GM23338 (cell line): Measurements from ENCODE around the gene DCTN5. TPM values are rescaled to one million over a fixed set of nuclear protein-coding genes. Genes with fewer than 3 reads are reported as not detected.

Experiments
- ATAC-seq: fragments of 200-7000 bp; cut with Tn5 transposase; 3 replicates; pipeline ENCODE4 v1.9.1; 2020
- DNase-seq: peaks from one replicate; pipeline ENCODE4 v3.0.0-alpha.2; 2015; ENCODE audit warnings: low spot score
- H2AFZ ChIP-seq: fragments of 200-600 bp; sonication (generic); 2 replicates; pipeline ENCODE4 v1.8.0; 2016; ENCODE audit warnings: antibody characterized with exemption, mild to moderate bottlenecking, moderate library complexity
- H3F3A ChIP-seq: fragments of 200-600 bp; sonication (generic); replicated peaks from 2 replicates; pipeline ENCODE4 v1.8.0; 2017; ENCODE audit warnings: antibody characterized with exemption, mixed run types, low read depth
- H3K27ac ChIP-seq: fragments of 200-600 bp; sonication (generic); 2 replicates; pipeline ENCODE4 v1.6.1; 2016; ENCODE audit warnings: low read depth
- H3K27me3 ChIP-seq: fragments of 200-600 bp; sonication (generic); 2 replicates; pipeline ENCODE4 v1.8.0; 2016; ENCODE audit warnings: mild to moderate bottlenecking, mixed run types, moderate library complexity; ENCODE audit not compliant: insufficient read depth
- H3K36me3 ChIP-seq: fragments of 200-600 bp; sonication (generic); 2 replicates; pipeline ENCODE4 v1.8.0; 2016; ENCODE audit warnings: mild to moderate bottlenecking; ENCODE audit not compliant: insufficient read depth
- H3K4me1 ChIP-seq: fragments of 200-600 bp; sonication (generic); 2 replicates; pipeline ENCODE4 v1.8.0; 2016; ENCODE audit warnings: mild to moderate bottlenecking, moderate library complexity; ENCODE audit not compliant: insufficient read depth
- H3K4me2 ChIP-seq: fragments of 200-600 bp; sonication (generic); 2 replicates; pipeline ENCODE4 v1.7.1; 2017; ENCODE audit warnings: mixed run types
- H3K4me3 ChIP-seq: fragments of 200-600 bp; sonication (generic); 2 replicates; pipeline ENCODE4 v1.6.1; 2016; ENCODE audit warnings: mixed run types
- H3K79me2 ChIP-seq: fragments of 200-600 bp; sonication (generic); replicated peaks from 2 replicates; pipeline ENCODE4 v1.8.0; 2017; ENCODE audit warnings: mild to moderate bottlenecking; ENCODE audit not compliant: insufficient read depth
- H3K9me2 ChIP-seq: fragments of 200-600 bp; sonication (generic); 2 replicates; pipeline ENCODE4 v1.8.0; 2017; ENCODE audit not compliant: insufficient read depth
- H4K20me1 ChIP-seq: fragments of 200-600 bp; sonication (generic); replicated peaks from 2 replicates; pipeline ENCODE4 v1.8.0; 2017; ENCODE audit warnings: mild to moderate bottlenecking; ENCODE audit not compliant: insufficient read depth
- H3K27ac Mint-ChIP-seq: 2 replicates; pipeline ENCODE4 v1.8.0; 2020; ENCODE audit warnings: inconsistent platforms, mild to moderate bottlenecking, moderate library complexity, mixed read lengths
- H3K27me3 Mint-ChIP-seq: 3 replicates; pipeline ENCODE4 v1.8.0; 2022; ENCODE audit warnings: low read depth, mild to moderate bottlenecking, moderate library complexity, mixed read lengths, inconsistent platforms; ENCODE audit not compliant: insufficient read depth, poor library complexity
- H3K36me3 Mint-ChIP-seq: 3 replicates; pipeline ENCODE4 v1.8.0; 2021; ENCODE audit warnings: low read depth, mild to moderate bottlenecking, inconsistent platforms, moderate library complexity, mixed read lengths
- H3K4me1 Mint-ChIP-seq: 3 replicates; pipeline ENCODE4 v1.8.0; 2020; ENCODE audit warnings: mild to moderate bottlenecking, inconsistent platforms, mixed read lengths
- H3K4me3 Mint-ChIP-seq: 3 replicates; pipeline ENCODE4 v1.8.0; 2021; ENCODE audit warnings: moderate library complexity, mild to moderate bottlenecking, inconsistent platforms, mixed read lengths
- H3K9me3 Mint-ChIP-seq: 3 replicates; pipeline ENCODE4 v1.8.0; 2020; ENCODE audit warnings: moderate library complexity, mild to moderate bottlenecking, inconsistent platforms, mixed read lengths
- CREB1 ChIP-seq: fragments of 250-450 bp; sonication (Bioruptor Pico); IDR thresholded peaks from 2 replicates; pipeline ENCODE4 v1.5.0; 2020; ENCODE audit warnings: low read depth, mild to moderate bottlenecking, moderate library complexity
- EZH2 ChIP-seq: fragments of 200-600 bp; sonication (generic); IDR thresholded peaks from one replicate; pipeline ENCODE4 v1.8.0; 2017; ENCODE audit warnings: antibody characterized with exemption, mild to moderate bottlenecking, low read depth; ENCODE audit not compliant: unreplicated experiment
- EZH2phosphoT487 ChIP-seq: fragments of 200-600 bp; sonication (generic); IDR thresholded peaks from one replicate; pipeline ENCODE4 v1.8.1; 2018; ENCODE audit warnings: antibody characterized with exemption; ENCODE audit not compliant: unreplicated experiment
- POLR2AphosphoS5 ChIP-seq: IDR thresholded peaks from 2 replicates; pipeline ENCODE4 v1.6.1; 2016; ENCODE audit warnings: antibody characterized with exemption, low read depth
- STAT1 ChIP-seq: IDR thresholded peaks from one replicate; pipeline ENCODE4 v1.6.1; 2016; ENCODE audit warnings: antibody characterized with exemption; ENCODE audit not compliant: unreplicated experiment
- ZNF331 ChIP-seq: fragments of 250-450 bp; sonication (Bioruptor Pico); IDR thresholded peaks from 2 replicates; pipeline ENCODE4 v1.5.0; 2020; ENCODE audit warnings: low read depth, mild to moderate bottlenecking, moderate library complexity
- polyA plus RNA-seq: library from polyadenylated mRNA; unstranded; fragments of >200 nt; fragmentation: Nextera tagmentation; extraction: Ambion mirVana; gene quantifications from 2 replicates; pipeline ENCODE4 v1.2.1, GENCODE V29; 2016
- total RNA-seq: library from RNA; depleted of rRNA; stranded (reverse); fragments of >200 nt; shearing (Covaris generic); gene quantifications from 2 replicates; pipeline ENCODE4 v1.2.3, GENCODE V29; 2014
- TF ChIP-seq, protein P1 (sequence below): IDR thresholded peaks from one replicate; pipeline ENCODE4 v1.6.1; 2018; ENCODE audit warnings: antibody characterized with exemption; ENCODE audit not compliant: unreplicated experiment

Gene DCTN5
- total and polyA plus RNA-seq, 2 experiments from 2014 or later: 11.5 to 69.6 TPM

DNA sequence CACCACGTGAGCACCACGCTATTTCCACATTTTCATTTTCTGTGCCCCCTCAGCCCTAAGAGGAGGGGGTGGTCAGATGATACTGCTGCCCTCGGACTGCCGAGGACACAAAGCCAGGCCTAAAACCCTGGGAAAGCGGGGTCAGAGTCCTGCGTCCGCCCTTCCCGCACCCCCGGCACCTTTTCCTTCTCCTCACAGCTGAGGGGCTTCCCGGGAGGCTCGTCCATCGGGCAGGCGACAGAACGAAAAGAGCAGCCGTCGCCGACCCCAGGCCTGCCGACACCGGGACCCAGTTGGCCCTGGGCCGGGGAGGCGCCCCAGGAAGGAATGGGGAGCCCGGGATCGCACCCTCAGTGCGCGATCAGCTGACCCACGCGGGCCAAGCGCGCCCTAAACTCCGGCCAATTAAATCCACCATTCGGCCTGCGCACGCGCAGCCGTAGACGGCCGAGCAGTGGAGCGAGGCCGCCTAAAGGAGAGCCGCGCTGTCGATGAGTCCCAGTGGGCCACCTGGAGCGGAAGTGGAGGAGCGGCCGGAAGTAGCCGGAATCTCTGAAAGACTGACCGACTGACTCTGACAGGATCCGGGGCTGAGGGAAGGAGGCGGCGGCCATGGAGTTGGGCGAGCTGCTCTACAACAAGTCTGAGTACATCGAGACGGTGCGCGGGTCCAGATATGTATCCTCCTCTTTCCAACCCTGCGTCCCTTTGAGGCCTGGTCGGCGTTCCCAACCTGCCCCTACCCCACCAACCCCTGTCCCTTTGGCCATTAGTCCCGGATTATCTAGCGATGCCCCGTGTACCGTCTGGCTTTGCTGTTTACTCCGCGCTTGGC is at the start of gene DCTN5, which contains the start of gene PALB2 (continued):
- TF ChIP-seq CREB1: peak; percentile 69

DNA sequence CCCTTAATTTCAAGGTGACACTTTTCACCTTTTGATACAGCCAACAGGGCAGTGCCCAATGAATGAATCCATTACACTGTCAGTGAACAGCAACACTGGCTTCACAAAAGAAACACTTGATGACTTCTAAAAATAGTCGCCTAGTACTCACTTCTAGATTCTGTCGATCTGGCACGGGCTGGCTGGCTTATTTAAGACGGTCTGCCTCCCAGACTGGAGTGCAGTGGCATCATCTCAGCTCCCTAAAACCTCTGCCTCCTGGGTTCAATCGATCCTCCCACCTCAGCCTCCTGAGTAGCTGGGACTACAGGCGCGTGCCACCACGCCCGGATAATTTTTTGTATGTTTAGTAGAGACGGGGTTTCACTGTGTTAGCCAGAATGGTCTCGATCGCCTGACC is 47.1 kb upstream of the DCTN5 start:
- 0 out of 3 replicates have a peak overlapping the region, but pooled peaks have one; percentile 4 for H3K4me3 Mint-ChIP-seq
- H3K36me3 ChIP-seq: peaks cover 14% of the 10 kb centered on the region

DNA sequence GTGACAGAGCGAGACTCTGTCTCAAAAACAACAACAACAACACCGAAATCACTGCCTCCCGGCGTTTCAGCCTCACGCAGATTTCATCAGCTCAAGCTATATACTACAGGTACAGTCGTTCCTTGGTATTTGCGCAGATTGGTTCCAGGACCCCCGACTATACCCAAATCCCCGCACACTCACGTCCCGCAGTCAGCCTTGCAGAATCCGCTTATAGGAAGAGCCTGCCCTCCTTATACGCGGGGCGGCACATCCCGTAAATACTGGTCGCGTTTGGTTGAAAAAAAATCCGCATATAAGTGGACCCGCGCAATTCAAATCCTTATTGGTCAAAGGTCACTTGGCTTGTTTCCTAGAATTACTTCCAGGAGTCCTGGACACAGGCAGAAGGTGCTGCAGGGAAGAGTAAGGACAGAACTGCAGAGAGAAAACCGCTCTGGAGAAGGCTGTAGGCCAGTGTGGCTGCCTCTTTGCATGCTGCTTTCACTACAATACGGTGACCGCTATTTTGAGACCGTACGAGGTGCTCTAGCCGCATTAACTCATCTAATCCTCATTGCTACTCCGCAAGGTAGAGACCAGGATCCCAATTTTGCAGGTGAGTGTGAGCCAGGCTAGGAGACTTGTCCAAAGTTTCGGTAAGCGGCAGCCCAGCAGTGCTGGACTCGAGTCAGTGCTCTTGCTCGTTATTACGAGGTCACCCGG is 45.9 kb upstream of the DCTN5 start:
- Histone ChIP-seq H3K4me3 (peak overlapping the region; percentile 99), H3F3A (peaks cover 15% of the 10 kb centered on the region), H3K27me3 (no peaks in the 10 kb centered on the region), H3K79me2 (peaks cover 57% of the 10 kb centered on the region), H3K27ac (peak overlapping the region; percentile 88), H3K4me2 (peak overlapping the region; percentile 94), H2AFZ (peak overlapping the region; percentile 69; the same call in 1 of the 2 replicates), H3K9me2 (no peaks in the 10 kb centered on the region), H4K20me1 (peaks cover 13% of the 10 kb centered on the region), H3K36me3 (peaks cover 6% of the 10 kb centered on the region), H3K4me1 (peaks cover 24% of the 10 kb centered on the region)
- peak overlapping the region; percentile 91 for H3K4me3 Mint-ChIP-seq
- ATAC-seq (peak; percentile 7), DNase-seq (peak; percentile 36)
- no peaks in the 10 kb centered on the region for H3K9me3 Mint-ChIP-seq
- TF ChIP-seq EZH2: no peak
- peaks cover 7% of the 10 kb centered on the region for H3K27me3 Mint-ChIP-seq
- H3K4me1 Mint-ChIP-seq: peaks cover 9% of the 10 kb centered on the region
- H3K27ac Mint-ChIP-seq: peak overlapping the region; percentile 72
- peaks cover 26% of the 10 kb centered on the region for H3K36me3 Mint-ChIP-seq

More for the DNA sequence above, 47.1 kb upstream of the DCTN5 start:
- Histone ChIP-seq H3K79me2 (peaks cover 69% of the 10 kb centered on the region), H3K27ac (no peak overlapping the region), H3F3A (peaks cover 12% of the 10 kb centered on the region), H3K9me2 (no peaks in the 10 kb centered on the region), H3K4me2 (no peak overlapping the region), H2AFZ (no peak overlapping the region), H4K20me1 (peaks cover 16% of the 10 kb centered on the region), H3K4me1 (peaks cover 18% of the 10 kb centered on the region), H3K4me3 (0 out of 2 replicates have a peak overlapping the region, but pooled peaks have one; percentile 28), H3K27me3 (no peaks in the 10 kb centered on the region)
- peaks cover 7% of the 10 kb centered on the region for H3K27me3 Mint-ChIP-seq
- ATAC-seq (no peak), DNase-seq (no peak)
- TF ChIP-seq EZH2 (no peak), POLR2AphosphoS5 (no peak)
- H3K9me3 Mint-ChIP-seq: no peaks in the 10 kb centered on the region
- no peak overlapping the region for H3K27ac Mint-ChIP-seq
- H3K4me1 Mint-ChIP-seq: peaks cover 5% of the 10 kb centered on the region; the same call in 2 of the 3 replicates
- peaks cover 36% of the 10 kb centered on the region for H3K36me3 Mint-ChIP-seq

DNA sequence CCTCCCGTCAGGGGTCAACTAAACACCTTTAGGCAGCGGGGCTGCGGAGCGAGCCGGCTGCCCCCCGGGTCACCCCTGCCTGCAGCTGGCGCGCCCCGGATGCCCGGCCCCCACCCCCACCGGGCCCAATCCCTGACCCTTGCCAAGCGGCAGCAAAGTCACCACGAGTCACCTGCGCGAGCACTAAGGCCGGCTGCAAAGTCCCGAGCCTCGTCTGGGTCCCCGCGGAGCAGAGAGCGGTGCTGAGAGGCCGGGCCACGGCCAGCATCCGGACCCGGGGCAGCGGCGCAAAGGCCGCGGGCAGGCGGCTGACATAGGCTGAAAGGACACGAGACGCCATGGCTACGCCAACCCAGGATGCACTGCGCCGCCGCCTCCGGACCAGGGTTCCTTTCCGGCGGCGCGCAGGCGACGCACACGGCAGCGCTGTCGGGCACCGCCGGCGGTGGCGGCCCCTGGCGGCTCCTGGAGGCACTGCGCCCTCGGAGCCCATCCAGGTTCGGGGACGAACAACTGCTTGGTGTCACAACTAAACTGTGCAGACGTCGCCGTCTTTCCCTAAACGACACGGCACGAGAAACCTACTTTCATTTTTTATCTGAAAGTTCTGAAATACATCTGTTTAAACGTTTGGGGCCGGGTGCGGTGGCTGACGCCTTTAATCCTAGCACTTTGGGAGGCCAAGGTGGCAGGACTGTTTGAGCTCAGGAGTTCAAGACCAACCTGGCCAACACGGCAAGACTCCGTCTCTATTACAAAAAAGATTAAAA is 45.1 kb upstream of the DCTN5 start, which contains the start of gene NDUFAB1:
Gene NDUFAB1 (minus strand): TSS at position 366 of the 770 bp plus-strand sequence. CDS start 26 bp downstream, at position 340.
- Histone ChIP-seq H3F3A (peaks cover 22% of the 10 kb centered on the region), H3K36me3 (no peaks in the 10 kb centered on the region; the same call in none of the 2 replicates), H3K79me2 (peaks cover 49% of the 10 kb centered on the region), H4K20me1 (peaks cover 13% of the 10 kb centered on the region), H3K4me2 (peak within 1 kb of the TSS; percentile 94), H3K9me2 (no peaks in the 10 kb centered on the region), H3K4me1 (peaks cover 31% of the 10 kb centered on the region), H2AFZ (peak within 1 kb of the TSS; percentile 69; the same call in 1 of the 2 replicates), H3K27me3 (no peaks in the 10 kb centered on the region), H3K27ac (peak within 1 kb of the TSS; percentile 88), H3K4me3 (peak within 1 kb of the TSS; percentile 99)
- peaks cover 19% of the 10 kb centered on the region for H3K36me3 Mint-ChIP-seq
- peak; percentile 94 for DNase-seq
- peak within 1 kb of the TSS; percentile 91 for H3K4me3 Mint-ChIP-seq
- no peaks in the 10 kb centered on the region for H3K9me3 Mint-ChIP-seq
- peaks cover 15% of the 10 kb centered on the region for H3K4me1 Mint-ChIP-seq
- H3K27me3 Mint-ChIP-seq: peaks cover 13% of the 10 kb centered on the region
- peak; percentile 93 for ATAC-seq
- peak within 1 kb of the TSS; percentile 72 for H3K27ac Mint-ChIP-seq
- TF ChIP-seq STAT1: no peak
- no peak for TF ChIP-seq ZNF331 (CRISPR knock-in tag)
- TF ChIP-seq POLR2AphosphoS5: peak; percentile 68
- TF ChIP-seq, protein P1, sequence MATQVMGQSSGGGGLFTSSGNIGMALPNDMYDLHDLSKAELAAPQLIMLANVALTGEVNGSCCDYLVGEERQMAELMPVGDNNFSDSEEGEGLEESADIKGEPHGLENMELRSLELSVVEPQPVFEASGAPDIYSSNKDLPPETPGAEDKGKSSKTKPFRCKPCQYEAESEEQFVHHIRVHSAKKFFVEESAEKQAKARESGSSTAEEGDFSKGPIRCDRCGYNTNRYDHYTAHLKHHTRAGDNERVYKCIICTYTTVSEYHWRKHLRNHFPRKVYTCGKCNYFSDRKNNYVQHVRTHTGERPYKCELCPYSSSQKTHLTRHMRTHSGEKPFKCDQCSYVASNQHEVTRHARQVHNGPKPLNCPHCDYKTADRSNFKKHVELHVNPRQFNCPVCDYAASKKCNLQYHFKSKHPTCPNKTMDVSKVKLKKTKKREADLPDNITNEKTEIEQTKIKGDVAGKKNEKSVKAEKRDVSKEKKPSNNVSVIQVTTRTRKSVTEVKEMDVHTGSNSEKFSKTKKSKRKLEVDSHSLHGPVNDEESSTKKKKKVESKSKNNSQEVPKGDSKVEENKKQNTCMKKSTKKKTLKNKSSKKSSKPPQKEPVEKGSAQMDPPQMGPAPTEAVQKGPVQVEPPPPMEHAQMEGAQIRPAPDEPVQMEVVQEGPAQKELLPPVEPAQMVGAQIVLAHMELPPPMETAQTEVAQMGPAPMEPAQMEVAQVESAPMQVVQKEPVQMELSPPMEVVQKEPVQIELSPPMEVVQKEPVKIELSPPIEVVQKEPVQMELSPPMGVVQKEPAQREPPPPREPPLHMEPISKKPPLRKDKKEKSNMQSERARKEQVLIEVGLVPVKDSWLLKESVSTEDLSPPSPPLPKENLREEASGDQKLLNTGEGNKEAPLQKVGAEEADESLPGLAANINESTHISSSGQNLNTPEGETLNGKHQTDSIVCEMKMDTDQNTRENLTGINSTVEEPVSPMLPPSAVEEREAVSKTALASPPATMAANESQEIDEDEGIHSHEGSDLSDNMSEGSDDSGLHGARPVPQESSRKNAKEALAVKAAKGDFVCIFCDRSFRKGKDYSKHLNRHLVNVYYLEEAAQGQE: no peak
- TF ChIP-seq CREB1: peak; percentile 78
- TF ChIP-seq EZH2phosphoT487: no peak
